GM12891 (cell line): ENCODE results near the gene RAB14.

Experiments used
- PAX5 ChIP-seq: IDR thresholded peaks from 2 replicates; pipeline ENCODE4 v1.6.1; 2011; ENCODE audit warnings: low read length, moderate library complexity, mild to moderate bottlenecking; ENCODE audit not compliant: insufficient read depth, severe bottlenecking
- POLR2A ChIP-seq: IDR thresholded peaks from 2 replicates; pipeline ENCODE4 v1.6.1; 2011; ENCODE audit warnings: low read depth, low read length, control low read depth
- POLR2AphosphoS5 ChIP-seq: IDR thresholded peaks from 2 replicates; pipeline ENCODE4 v1.6.1; 2011; ENCODE audit warnings: low read depth, low read length, control low read depth
- POU2F2 ChIP-seq: IDR thresholded peaks from 2 replicates; pipeline ENCODE4 v1.6.1; 2011; ENCODE audit warnings: low read depth, mild to moderate bottlenecking, control low read depth, low read length, moderate library complexity

DNA sequence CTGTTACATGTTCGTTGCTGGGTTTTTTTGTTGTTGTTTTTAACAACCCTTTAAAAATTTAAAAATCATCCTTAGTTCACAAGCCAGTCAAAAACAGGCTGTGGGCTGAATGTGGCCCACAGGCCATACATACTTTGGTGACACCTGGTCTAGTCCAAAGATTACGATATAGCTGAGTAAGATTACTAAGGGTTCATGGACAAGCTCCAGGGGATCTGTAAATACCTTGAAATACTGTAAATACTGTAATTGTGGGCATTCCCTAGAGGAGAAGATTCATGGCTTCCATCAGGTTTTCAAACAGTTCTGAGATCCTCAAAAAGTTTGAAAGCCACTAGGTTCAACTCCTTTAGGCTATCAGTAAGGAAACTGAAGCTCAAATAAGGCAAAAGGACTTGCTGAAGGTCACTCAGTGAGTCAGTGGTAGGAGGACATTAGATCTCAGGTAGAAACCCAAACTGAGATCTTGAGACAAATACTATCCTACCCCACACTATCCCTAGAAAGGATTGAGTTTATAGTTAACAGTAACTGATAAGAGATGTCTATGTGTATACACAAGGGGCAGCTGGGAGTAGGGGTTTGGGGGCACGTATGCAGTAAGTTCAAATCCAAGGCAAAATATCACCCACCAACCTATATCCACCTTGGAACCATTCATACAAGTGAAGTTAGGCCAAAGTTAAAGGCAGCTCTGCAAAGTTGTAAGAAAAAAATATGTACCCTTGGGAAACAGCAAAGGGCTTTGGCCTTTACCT lies 17.8 kb downstream of the RAB14 start:
- TF ChIP-seq POLR2A, result no peak
- TF ChIP-seq POU2F2, result no peak
- TF ChIP-seq POLR2AphosphoS5, result no peak
- TF ChIP-seq PAX5, result no peak
